Upper lobe of left lung (tissue), 4 donors: ENCODE data around the gene AGTPBP1.

ENCODE experiments used
- POLR2A ChIP-seq, 4 donors: fragments of 450-650 bp; IDR thresholded peaks; one replicate each; pipeline ENCODE4 v1.5.1; 2016 to 2017; ENCODE audit warnings: antibody characterized with exemption in 4 of 4, mild to moderate bottlenecking in 2 of 4
- POLR2AphosphoS5 ChIP-seq, 2 donors: sonication (generic); formaldehyde crosslinking; IDR thresholded peaks; one replicate each; pipeline ENCODE4 v1.5.1; 2017; ENCODE audit warnings: antibody characterized with exemption in 2 of 2
- TF ChIP-seq, protein P1 (sequence below), 6 experiments: fragments of 450-650 bp in 4 of 6; fragments of 200-600 bp in 2 of 6; sonication (generic) in 2 of 6; IDR thresholded peaks; one replicate each; pipeline ENCODE4 v1.5.1; 2016 to 2019; ENCODE audit warnings: antibody characterized with exemption in 6 of 6

DNA sequence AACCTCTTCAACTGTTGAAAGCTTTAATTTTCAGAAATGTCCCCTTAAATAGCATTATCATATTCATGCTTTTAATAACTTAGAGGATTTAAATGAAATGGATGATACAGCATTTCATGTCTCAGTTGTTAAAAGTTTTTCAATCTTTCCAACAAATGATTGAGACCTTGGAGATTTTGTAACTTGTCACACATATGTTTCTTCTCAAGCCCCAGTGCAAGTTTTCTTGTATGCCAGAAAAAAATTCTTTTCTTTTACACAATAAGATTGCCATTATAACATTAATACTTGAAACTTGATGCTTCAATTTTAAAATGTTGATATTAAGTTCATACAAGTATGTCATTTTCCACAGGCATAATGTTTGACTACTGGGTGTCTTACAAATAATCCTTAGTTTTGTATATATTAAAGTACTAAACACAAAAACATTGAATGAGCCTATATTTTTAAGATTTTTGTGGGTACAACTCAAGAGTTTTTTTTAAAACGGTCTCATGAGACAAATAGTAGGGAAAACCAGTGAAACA lies 124.5 kb downstream of the AGTPBP1 start:
- TF ChIP-seq POLR2AphosphoS5 (IDR thresholded peaks at IDR 0.05) (no peak), POLR2A (IDR thresholded peaks at IDR 0.05) (no peak)
- TF ChIP-seq, protein P1, sequence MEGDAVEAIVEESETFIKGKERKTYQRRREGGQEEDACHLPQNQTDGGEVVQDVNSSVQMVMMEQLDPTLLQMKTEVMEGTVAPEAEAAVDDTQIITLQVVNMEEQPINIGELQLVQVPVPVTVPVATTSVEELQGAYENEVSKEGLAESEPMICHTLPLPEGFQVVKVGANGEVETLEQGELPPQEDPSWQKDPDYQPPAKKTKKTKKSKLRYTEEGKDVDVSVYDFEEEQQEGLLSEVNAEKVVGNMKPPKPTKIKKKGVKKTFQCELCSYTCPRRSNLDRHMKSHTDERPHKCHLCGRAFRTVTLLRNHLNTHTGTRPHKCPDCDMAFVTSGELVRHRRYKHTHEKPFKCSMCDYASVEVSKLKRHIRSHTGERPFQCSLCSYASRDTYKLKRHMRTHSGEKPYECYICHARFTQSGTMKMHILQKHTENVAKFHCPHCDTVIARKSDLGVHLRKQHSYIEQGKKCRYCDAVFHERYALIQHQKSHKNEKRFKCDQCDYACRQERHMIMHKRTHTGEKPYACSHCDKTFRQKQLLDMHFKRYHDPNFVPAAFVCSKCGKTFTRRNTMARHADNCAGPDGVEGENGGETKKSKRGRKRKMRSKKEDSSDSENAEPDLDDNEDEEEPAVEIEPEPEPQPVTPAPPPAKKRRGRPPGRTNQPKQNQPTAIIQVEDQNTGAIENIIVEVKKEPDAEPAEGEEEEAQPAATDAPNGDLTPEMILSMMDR (IDR thresholded peaks at IDR 0.05) = no peak
